GM23338 (cell line): Measurements from ENCODE around the gene KRTAP10-1. TPM values are rescaled to one million over a fixed set of nuclear protein-coding genes. Genes with fewer than 3 reads are reported as not detected.

Source experiments
- ATAC-seq: fragments of 200-7000 bp; cut with Tn5 transposase; 3 replicates; pipeline ENCODE4 v1.9.1; 2020
- DNase-seq: peaks from one replicate; pipeline ENCODE4 v3.0.0-alpha.2; 2015; ENCODE audit warnings: low spot score
- H2AFZ ChIP-seq: fragments of 200-600 bp; sonication (generic); 2 replicates; pipeline ENCODE4 v1.8.0; 2016; ENCODE audit warnings: antibody characterized with exemption, mild to moderate bottlenecking, moderate library complexity
- H3F3A ChIP-seq: fragments of 200-600 bp; sonication (generic); replicated peaks from 2 replicates; pipeline ENCODE4 v1.8.0; 2017; ENCODE audit warnings: antibody characterized with exemption, mixed run types, low read depth
- H3K27ac ChIP-seq: fragments of 200-600 bp; sonication (generic); 2 replicates; pipeline ENCODE4 v1.6.1; 2016; ENCODE audit warnings: low read depth
- H3K27me3 ChIP-seq: fragments of 200-600 bp; sonication (generic); 2 replicates; pipeline ENCODE4 v1.8.0; 2016; ENCODE audit warnings: mild to moderate bottlenecking, mixed run types, moderate library complexity; ENCODE audit not compliant: insufficient read depth
- H3K36me3 ChIP-seq: fragments of 200-600 bp; sonication (generic); 2 replicates; pipeline ENCODE4 v1.8.0; 2016; ENCODE audit warnings: mild to moderate bottlenecking; ENCODE audit not compliant: insufficient read depth
- H3K4me1 ChIP-seq: fragments of 200-600 bp; sonication (generic); 2 replicates; pipeline ENCODE4 v1.8.0; 2016; ENCODE audit warnings: mild to moderate bottlenecking, moderate library complexity; ENCODE audit not compliant: insufficient read depth
- H3K4me2 ChIP-seq: fragments of 200-600 bp; sonication (generic); 2 replicates; pipeline ENCODE4 v1.7.1; 2017; ENCODE audit warnings: mixed run types
- H3K4me3 ChIP-seq: fragments of 200-600 bp; sonication (generic); 2 replicates; pipeline ENCODE4 v1.6.1; 2016; ENCODE audit warnings: mixed run types
- H3K79me2 ChIP-seq: fragments of 200-600 bp; sonication (generic); replicated peaks from 2 replicates; pipeline ENCODE4 v1.8.0; 2017; ENCODE audit warnings: mild to moderate bottlenecking; ENCODE audit not compliant: insufficient read depth
- H3K9me2 ChIP-seq: fragments of 200-600 bp; sonication (generic); 2 replicates; pipeline ENCODE4 v1.8.0; 2017; ENCODE audit not compliant: insufficient read depth
- H4K20me1 ChIP-seq: fragments of 200-600 bp; sonication (generic); replicated peaks from 2 replicates; pipeline ENCODE4 v1.8.0; 2017; ENCODE audit warnings: mild to moderate bottlenecking; ENCODE audit not compliant: insufficient read depth
- H3K27ac Mint-ChIP-seq: 2 replicates; pipeline ENCODE4 v1.8.0; 2020; ENCODE audit warnings: inconsistent platforms, mild to moderate bottlenecking, moderate library complexity, mixed read lengths
- H3K27me3 Mint-ChIP-seq: 3 replicates; pipeline ENCODE4 v1.8.0; 2022; ENCODE audit warnings: low read depth, mild to moderate bottlenecking, moderate library complexity, mixed read lengths, inconsistent platforms; ENCODE audit not compliant: insufficient read depth, poor library complexity
- H3K36me3 Mint-ChIP-seq: 3 replicates; pipeline ENCODE4 v1.8.0; 2021; ENCODE audit warnings: low read depth, mild to moderate bottlenecking, inconsistent platforms, moderate library complexity, mixed read lengths
- H3K4me1 Mint-ChIP-seq: 3 replicates; pipeline ENCODE4 v1.8.0; 2020; ENCODE audit warnings: mild to moderate bottlenecking, inconsistent platforms, mixed read lengths
- H3K4me3 Mint-ChIP-seq: 3 replicates; pipeline ENCODE4 v1.8.0; 2021; ENCODE audit warnings: moderate library complexity, mild to moderate bottlenecking, inconsistent platforms, mixed read lengths
- H3K9me3 Mint-ChIP-seq: 3 replicates; pipeline ENCODE4 v1.8.0; 2020; ENCODE audit warnings: moderate library complexity, mild to moderate bottlenecking, inconsistent platforms, mixed read lengths
- CREB1 ChIP-seq: fragments of 250-450 bp; sonication (Bioruptor Pico); IDR thresholded peaks from 2 replicates; pipeline ENCODE4 v1.5.0; 2020; ENCODE audit warnings: low read depth, mild to moderate bottlenecking, moderate library complexity
- EZH2 ChIP-seq: fragments of 200-600 bp; sonication (generic); IDR thresholded peaks from one replicate; pipeline ENCODE4 v1.8.0; 2017; ENCODE audit warnings: antibody characterized with exemption, mild to moderate bottlenecking, low read depth; ENCODE audit not compliant: unreplicated experiment
- EZH2phosphoT487 ChIP-seq: fragments of 200-600 bp; sonication (generic); IDR thresholded peaks from one replicate; pipeline ENCODE4 v1.8.1; 2018; ENCODE audit warnings: antibody characterized with exemption; ENCODE audit not compliant: unreplicated experiment
- JUNB ChIP-seq: IDR thresholded peaks from one replicate; pipeline ENCODE4 v1.6.1; 2016; ENCODE audit warnings: antibody characterized with exemption; ENCODE audit not compliant: unreplicated experiment
- NANOG ChIP-seq: IDR thresholded peaks from 2 replicates; pipeline ENCODE4 v1.6.1; 2016; ENCODE audit warnings: antibody characterized with exemption, borderline replicate concordance
- POLR2AphosphoS5 ChIP-seq: IDR thresholded peaks from 2 replicates; pipeline ENCODE4 v1.6.1; 2016; ENCODE audit warnings: antibody characterized with exemption, low read depth
- STAT1 ChIP-seq: IDR thresholded peaks from one replicate; pipeline ENCODE4 v1.6.1; 2016; ENCODE audit warnings: antibody characterized with exemption; ENCODE audit not compliant: unreplicated experiment
- ZNF114 ChIP-seq: fragments of 250-450 bp; sonication (Bioruptor Pico); IDR thresholded peaks from 2 replicates; pipeline ENCODE4 v1.5.0; 2020; ENCODE audit warnings: mild to moderate bottlenecking, moderate library complexity
- ZNF331 ChIP-seq: fragments of 250-450 bp; sonication (Bioruptor Pico); IDR thresholded peaks from 2 replicates; pipeline ENCODE4 v1.5.0; 2020; ENCODE audit warnings: low read depth, mild to moderate bottlenecking, moderate library complexity
- polyA plus RNA-seq: library from polyadenylated mRNA; unstranded; fragments of >200 nt; fragmentation: Nextera tagmentation; extraction: Ambion mirVana; gene quantifications from 2 replicates; pipeline ENCODE4 v1.2.1, GENCODE V29; 2016
- total RNA-seq: library from RNA; depleted of rRNA; stranded (reverse); fragments of >200 nt; shearing (Covaris generic); gene quantifications from 2 replicates; pipeline ENCODE4 v1.2.3, GENCODE V29; 2014
- TF ChIP-seq, protein P1 (sequence below): IDR thresholded peaks from 2 replicates; pipeline ENCODE4 v1.6.1; 2016; ENCODE audit warnings: antibody characterized with exemption
- TF ChIP-seq, protein P2 (sequence below), 2 experiments: fragments of 200-600 bp in 1 of 2; sonication (generic) in 1 of 2; conservative IDR thresholded peaks; 2 replicates each; pipeline versions ENCODE4 v1.5.1 to v1.6.1; 2016 to 2017; ENCODE audit warnings: antibody characterized with exemption in 2 of 2, low read depth in 2 of 2, mild to moderate bottlenecking in 2 of 2, moderate library complexity in 1 of 2
- TF ChIP-seq, protein P3 (sequence below): fragments of 250-450 bp; sonication (Bioruptor Pico); IDR thresholded peaks from 2 replicates; pipeline ENCODE4 v1.5.0; 2020; ENCODE audit warnings: mild to moderate bottlenecking, moderate library complexity
- TF ChIP-seq, protein P4 (sequence below): IDR thresholded peaks from one replicate; pipeline ENCODE4 v1.6.1; 2018; ENCODE audit warnings: antibody characterized with exemption; ENCODE audit not compliant: unreplicated experiment

Gene KRTAP10-1
- total and polyA plus RNA-seq, 2 experiments from 2014 or later = not detected

DNA sequence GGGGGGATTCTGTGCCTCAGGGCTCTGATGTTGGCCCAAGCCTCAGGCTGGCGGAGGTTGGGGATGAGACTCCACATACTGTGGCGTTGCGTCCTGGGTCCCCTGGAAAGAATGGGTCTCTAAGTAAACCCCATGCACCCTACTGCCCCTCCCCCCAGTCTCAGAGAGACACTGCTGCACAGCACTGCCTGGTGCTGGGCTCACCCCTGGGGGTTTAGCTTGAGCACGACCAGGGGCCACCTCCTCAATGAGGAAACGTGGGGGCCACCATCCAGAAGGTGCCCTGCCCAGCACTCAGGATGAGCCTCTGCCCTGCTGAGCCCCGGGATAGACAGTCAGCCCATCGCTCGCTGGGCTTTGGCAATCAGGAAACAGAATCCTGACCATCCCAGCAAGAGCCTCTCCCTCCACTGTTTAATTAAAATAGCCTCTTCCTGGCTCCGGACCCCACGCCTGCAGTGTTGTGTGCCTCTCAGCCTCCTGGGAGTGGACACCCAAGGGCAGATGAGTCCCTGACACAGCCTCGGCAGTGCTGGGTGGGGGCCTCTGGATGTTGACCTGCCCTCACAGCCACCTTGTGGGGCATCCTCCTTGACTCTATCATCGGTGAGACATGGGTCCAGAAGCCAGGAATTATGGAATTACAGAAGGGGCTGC lies 30.0 kb upstream of the KRTAP10-1 start:
- Histone ChIP-seq H4K20me1 (no peaks in the 10 kb centered on the region), H3K79me2 (no peaks in the 10 kb centered on the region), H3F3A (no peaks in the 10 kb centered on the region), H3K4me1 (no peaks in the 10 kb centered on the region), H3K27ac (no peak overlapping the region), H3K27me3 (no peaks in the 10 kb centered on the region), H2AFZ (no peak overlapping the region), H3K36me3 (no peaks in the 10 kb centered on the region), H3K4me2 (no peak overlapping the region), H3K4me3 (no peak overlapping the region), H3K9me2 (no peaks in the 10 kb centered on the region)
- ATAC-seq = no peak
- TF ChIP-seq EZH2 = no peak
- TF ChIP-seq, protein P1, sequence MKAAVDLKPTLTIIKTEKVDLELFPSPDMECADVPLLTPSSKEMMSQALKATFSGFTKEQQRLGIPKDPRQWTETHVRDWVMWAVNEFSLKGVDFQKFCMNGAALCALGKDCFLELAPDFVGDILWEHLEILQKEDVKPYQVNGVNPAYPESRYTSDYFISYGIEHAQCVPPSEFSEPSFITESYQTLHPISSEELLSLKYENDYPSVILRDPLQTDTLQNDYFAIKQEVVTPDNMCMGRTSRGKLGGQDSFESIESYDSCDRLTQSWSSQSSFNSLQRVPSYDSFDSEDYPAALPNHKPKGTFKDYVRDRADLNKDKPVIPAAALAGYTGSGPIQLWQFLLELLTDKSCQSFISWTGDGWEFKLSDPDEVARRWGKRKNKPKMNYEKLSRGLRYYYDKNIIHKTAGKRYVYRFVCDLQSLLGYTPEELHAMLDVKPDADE = no peak
- no peak for TF ChIP-seq ZNF331 (CRISPR knock-in tag)
- no peak for TF ChIP-seq NANOG
- no peak for TF ChIP-seq CREB1 (CRISPR knock-in tag)
- no peak for TF ChIP-seq JUNB
- TF ChIP-seq POLR2AphosphoS5 = no peak
- TF ChIP-seq, protein P2, sequence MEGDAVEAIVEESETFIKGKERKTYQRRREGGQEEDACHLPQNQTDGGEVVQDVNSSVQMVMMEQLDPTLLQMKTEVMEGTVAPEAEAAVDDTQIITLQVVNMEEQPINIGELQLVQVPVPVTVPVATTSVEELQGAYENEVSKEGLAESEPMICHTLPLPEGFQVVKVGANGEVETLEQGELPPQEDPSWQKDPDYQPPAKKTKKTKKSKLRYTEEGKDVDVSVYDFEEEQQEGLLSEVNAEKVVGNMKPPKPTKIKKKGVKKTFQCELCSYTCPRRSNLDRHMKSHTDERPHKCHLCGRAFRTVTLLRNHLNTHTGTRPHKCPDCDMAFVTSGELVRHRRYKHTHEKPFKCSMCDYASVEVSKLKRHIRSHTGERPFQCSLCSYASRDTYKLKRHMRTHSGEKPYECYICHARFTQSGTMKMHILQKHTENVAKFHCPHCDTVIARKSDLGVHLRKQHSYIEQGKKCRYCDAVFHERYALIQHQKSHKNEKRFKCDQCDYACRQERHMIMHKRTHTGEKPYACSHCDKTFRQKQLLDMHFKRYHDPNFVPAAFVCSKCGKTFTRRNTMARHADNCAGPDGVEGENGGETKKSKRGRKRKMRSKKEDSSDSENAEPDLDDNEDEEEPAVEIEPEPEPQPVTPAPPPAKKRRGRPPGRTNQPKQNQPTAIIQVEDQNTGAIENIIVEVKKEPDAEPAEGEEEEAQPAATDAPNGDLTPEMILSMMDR (conservative IDR thresholded peaks at IDR 0.05; ENCODE audit: low read depth in 2 of 2) = no peak
- TF ChIP-seq, protein P3, sequence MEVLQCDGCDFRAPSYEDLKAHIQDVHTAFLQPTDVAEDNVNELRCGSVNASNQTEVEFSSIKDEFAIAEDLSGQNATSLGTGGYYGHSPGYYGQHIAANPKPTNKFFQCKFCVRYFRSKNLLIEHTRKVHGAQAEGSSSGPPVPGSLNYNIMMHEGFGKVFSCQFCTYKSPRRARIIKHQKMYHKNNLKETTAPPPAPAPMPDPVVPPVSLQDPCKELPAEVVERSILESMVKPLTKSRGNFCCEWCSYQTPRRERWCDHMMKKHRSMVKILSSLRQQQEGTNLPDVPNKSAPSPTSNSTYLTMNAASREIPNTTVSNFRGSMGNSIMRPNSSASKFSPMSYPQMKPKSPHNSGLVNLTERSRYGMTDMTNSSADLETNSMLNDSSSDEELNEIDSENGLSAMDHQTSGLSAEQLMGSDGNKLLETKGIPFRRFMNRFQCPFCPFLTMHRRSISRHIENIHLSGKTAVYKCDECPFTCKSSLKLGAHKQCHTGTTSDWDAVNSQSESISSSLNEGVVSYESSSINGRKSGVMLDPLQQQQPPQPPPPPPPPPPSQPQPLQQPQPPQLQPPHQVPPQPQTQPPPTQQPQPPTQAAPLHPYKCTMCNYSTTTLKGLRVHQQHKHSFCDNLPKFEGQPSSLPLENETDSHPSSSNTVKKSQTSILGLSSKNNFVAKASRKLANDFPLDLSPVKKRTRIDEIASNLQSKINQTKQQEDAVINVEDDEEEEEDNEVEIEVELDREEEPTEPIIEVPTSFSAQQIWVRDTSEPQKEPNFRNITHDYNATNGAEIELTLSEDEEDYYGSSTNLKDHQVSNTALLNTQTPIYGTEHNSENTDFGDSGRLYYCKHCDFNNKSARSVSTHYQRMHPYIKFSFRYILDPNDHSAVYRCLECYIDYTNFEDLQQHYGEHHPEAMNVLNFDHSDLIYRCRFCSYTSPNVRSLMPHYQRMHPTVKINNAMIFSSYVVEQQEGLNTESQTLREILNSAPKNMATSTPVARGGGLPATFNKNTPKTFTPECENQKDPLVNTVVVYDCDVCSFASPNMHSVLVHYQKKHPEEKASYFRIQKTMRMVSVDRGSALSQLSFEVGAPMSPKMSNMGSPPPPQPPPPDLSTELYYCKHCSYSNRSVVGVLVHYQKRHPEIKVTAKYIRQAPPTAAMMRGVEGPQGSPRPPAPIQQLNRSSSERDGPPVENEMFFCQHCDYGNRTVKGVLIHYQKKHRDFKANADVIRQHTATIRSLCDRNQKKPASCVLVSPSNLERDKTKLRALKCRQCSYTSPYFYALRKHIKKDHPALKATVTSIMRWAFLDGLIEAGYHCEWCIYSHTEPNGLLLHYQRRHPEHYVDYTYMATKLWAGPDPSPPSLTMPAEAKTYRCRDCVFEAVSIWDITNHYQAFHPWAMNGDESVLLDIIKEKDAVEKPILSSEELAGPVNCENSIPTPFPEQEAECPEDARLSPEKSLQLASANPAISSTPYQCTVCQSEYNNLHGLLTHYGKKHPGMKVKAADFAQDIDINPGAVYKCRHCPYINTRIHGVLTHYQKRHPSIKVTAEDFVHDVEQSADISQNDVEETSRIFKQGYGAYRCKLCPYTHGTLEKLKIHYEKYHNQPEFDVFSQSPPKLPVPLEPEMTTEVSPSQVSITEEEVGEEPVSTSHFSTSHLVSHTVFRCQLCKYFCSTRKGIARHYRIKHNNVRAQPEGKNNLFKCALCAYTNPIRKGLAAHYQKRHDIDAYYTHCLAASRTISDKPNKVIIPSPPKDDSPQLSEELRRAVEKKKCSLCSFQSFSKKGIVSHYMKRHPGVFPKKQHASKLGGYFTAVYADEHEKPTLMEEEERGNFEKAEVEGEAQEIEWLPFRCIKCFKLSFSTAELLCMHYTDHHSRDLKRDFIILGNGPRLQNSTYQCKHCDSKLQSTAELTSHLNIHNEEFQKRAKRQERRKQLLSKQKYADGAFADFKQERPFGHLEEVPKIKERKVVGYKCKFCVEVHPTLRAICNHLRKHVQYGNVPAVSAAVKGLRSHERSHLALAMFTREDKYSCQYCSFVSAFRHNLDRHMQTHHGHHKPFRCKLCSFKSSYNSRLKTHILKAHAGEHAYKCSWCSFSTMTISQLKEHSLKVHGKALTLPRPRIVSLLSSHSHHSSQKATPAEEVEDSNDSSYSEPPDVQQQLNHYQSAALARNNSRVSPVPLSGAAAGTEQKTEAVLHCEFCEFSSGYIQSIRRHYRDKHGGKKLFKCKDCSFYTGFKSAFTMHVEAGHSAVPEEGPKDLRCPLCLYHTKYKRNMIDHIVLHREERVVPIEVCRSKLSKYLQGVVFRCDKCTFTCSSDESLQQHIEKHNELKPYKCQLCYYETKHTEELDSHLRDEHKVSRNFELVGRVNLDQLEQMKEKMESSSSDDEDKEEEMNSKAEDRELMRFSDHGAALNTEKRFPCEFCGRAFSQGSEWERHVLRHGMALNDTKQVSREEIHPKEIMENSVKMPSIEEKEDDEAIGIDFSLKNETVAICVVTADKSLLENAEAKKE (CRISPR knock-in tag) = no peak
- TF ChIP-seq ZNF114 (CRISPR knock-in tag) = no peak
- no peak for TF ChIP-seq EZH2phosphoT487
- TF ChIP-seq, protein P4, sequence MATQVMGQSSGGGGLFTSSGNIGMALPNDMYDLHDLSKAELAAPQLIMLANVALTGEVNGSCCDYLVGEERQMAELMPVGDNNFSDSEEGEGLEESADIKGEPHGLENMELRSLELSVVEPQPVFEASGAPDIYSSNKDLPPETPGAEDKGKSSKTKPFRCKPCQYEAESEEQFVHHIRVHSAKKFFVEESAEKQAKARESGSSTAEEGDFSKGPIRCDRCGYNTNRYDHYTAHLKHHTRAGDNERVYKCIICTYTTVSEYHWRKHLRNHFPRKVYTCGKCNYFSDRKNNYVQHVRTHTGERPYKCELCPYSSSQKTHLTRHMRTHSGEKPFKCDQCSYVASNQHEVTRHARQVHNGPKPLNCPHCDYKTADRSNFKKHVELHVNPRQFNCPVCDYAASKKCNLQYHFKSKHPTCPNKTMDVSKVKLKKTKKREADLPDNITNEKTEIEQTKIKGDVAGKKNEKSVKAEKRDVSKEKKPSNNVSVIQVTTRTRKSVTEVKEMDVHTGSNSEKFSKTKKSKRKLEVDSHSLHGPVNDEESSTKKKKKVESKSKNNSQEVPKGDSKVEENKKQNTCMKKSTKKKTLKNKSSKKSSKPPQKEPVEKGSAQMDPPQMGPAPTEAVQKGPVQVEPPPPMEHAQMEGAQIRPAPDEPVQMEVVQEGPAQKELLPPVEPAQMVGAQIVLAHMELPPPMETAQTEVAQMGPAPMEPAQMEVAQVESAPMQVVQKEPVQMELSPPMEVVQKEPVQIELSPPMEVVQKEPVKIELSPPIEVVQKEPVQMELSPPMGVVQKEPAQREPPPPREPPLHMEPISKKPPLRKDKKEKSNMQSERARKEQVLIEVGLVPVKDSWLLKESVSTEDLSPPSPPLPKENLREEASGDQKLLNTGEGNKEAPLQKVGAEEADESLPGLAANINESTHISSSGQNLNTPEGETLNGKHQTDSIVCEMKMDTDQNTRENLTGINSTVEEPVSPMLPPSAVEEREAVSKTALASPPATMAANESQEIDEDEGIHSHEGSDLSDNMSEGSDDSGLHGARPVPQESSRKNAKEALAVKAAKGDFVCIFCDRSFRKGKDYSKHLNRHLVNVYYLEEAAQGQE = no peak
- TF ChIP-seq STAT1 = no peak
- Mint-ChIP-seq H3K9me3 (peaks cover 25% of the 10 kb centered on the region), H3K4me1 (peaks cover 3% of the 10 kb centered on the region), H3K4me3 (no peak overlapping the region), H3K27ac (no peak overlapping the region), H3K36me3 (peaks cover 4% of the 10 kb centered on the region; the same call in 2 of the 3 replicates), H3K27me3 (peaks cover 13% of the 10 kb centered on the region)
- DNase-seq = no peak
